GM21528 (cell line): Measurements from ENCODE around the gene KDM4F.
"Not testable (repeated sequence)": the region's sequence is repeated elsewhere in the genome, so short reads cannot be mapped to it uniquely, and the experiment has no call there.

Source experiments
- ATAC-seq: cut with Tn5 transposase; IDR thresholded peaks from one replicate; pipeline ENCODE4 v1.9.1; 2021; ENCODE audit warnings: mild to moderate bottlenecking, moderate library complexity; ENCODE audit not compliant: unreplicated experiment, low FRiP score

The KDM4F gene

DNA sequence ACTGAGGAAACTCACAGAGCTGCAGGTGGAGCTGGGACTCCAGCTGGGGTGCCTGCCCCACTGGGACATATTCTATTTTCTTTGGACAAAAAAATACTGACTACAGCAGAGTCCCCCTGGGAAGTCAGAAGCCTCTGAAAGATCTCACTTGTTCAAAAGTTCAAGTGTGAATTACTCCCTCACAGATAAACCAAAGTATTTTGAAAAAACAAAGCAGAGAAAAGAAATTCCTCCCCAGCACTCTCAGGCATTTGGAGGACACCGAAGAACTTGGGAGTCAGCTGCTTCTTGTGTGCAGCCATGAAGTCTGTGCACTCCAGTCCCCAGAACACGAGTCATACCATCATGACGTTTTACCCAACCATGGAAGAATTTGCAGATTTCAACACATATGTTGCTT lies at the start of gene KDM4F:
Gene KDM4F, plus strand, starts transcription at position 301 of the 400 bp plus-strand sequence.
- not testable (repeated sequence) for ATAC-seq

- ATAC-seq: no peak
Measured at GRCh38 chr11:95003716-95004115, 45.5 kb upstream of the KDM4F start.

GRCh38 chr11:95005642-95006041 lies 43.6 kb upstream of the KDM4F start:
- ATAC-seq: no peak

DNA sequence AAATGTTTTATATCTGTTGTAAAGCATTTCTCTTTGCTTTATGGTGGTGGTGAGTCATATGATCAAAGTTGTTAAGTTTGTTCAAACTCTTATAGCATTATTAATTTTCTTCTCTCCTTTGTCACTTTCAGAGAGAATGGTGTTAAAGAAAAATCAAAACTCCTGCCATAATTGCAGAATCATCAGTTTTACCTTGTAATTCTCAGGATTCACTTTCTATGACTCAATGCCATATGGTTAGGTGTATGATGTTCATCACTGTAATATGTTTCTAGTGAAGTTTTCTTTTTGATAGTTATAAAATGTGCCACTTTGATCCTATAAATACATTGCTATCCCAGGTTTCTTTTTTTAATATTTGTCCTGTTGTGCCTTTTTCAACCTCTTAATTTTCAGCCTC lies 37.8 kb upstream of the KDM4F start:
- no peak for ATAC-seq

GRCh38 chr11:95014184-95014821 lies 34.9 kb upstream of the KDM4F start:
- ATAC-seq: no peak

DNA sequence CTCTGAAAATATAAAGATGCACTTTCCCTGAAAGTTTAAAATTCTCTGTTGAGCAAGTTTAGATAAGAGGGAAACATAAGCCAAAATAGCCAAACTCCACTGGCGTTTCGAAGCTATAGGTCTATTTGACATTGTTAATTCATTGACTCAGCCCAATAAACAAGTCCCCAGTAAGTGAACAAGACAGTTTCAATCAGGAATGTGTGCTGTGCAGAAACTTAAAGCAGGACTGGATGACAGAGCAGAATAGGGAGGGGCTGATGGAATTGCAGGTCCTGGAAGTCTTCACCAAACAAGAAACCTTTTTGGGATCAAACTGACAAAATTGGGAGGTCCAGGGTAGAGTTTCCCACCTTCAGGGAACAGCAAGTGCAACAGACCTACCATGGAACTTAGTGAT lies 33.1 kb upstream of the KDM4F start:
- ATAC-seq: no peak

GRCh38 chr11:95021468-95021867 lies 27.8 kb upstream of the KDM4F start:
- ATAC-seq: not testable (repeated sequence)

GRCh38 chr11:95024958-95025357 lies 24.3 kb upstream of the KDM4F start, which contains the start of gene KDM4E:
TSS of gene KDM4E (plus strand) at chr11:95025258. CDS start at chr11:95025558, 300 bp downstream.
- ATAC-seq: no peak

- ATAC-seq: not testable (repeated sequence)
Measured at GRCh38 chr11:95025594-95025993, 23.6 kb upstream of the KDM4F start.

DNA sequence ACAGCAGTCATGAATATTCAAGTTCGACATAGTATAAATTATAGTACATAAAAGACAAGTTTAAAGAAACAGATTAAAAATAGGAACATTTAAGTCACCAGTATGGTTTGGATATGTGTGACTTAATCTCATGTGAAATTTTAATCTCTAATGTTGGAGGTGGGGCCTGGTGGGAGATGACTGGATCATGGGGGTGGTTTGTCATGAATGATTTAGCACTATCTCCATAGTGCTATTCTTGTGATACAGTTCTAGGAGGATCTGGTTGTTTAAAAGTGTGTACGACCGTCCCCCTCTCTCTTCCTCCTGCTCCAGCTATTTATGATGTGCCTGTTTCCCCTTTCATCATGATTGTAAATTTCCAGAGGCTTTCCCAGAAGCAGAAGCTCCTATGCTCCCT lies 20.9 kb upstream of the KDM4F start:
- ATAC-seq: no peak

DNA sequence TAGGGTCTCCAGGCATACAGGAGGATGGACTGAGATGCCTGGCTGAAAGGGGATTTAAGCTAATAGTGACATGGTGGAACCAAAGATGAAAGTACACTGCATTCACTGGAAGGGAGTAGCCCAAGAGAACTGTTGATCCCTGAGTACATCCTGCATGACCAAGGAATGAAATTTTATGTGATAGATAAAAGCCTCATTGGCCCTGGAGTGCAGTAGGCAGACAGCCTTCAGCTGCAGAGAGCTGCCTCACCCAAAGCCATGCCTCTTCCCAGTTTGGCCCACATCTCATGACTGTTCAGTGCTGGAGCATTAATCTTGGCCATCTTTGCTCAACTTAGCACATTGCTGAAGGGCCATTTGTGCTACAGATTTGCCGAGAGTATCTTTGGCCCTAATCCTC lies 16.2 kb upstream of the KDM4F start:
- ATAC-seq: no peak

- no peak for ATAC-seq
Measured at GRCh38 chr11:95035316-95035715, 13.9 kb upstream of the KDM4F start.

- ATAC-seq: not testable (repeated sequence)
Measured at GRCh38 chr11:95037356-95038035, 11.7 kb upstream of the KDM4F start.

- ATAC-seq: no peak
Measured at GRCh38 chr11:95042239-95042638, 7.0 kb upstream of the KDM4F start.

- ATAC-seq: no peak
Measured at GRCh38 chr11:95042906-95043305, 6.3 kb upstream of the KDM4F start.

- no peak for ATAC-seq
Measured at GRCh38 chr11:95044010-95044409, 5.2 kb upstream of the KDM4F start.

DNA sequence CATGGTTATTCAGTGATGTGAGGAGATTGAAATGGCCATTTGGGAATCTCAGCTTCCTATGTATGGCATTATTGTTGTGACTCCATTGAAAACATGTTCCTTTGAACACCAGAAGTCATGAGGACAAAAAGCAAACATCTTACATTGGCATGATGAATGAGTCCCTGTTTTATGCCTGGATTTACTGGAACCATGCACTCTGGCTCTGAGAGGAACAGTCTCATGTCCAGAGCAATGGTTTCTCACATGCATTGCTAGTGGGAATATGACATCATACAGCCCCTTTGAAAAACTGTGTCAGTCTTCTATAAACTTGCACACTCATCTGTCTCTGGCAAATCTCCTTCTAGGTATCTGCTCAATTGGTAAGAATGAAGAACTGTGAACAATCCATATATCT lies 3.4 kb upstream of the KDM4F start:
- no peak for ATAC-seq

DNA sequence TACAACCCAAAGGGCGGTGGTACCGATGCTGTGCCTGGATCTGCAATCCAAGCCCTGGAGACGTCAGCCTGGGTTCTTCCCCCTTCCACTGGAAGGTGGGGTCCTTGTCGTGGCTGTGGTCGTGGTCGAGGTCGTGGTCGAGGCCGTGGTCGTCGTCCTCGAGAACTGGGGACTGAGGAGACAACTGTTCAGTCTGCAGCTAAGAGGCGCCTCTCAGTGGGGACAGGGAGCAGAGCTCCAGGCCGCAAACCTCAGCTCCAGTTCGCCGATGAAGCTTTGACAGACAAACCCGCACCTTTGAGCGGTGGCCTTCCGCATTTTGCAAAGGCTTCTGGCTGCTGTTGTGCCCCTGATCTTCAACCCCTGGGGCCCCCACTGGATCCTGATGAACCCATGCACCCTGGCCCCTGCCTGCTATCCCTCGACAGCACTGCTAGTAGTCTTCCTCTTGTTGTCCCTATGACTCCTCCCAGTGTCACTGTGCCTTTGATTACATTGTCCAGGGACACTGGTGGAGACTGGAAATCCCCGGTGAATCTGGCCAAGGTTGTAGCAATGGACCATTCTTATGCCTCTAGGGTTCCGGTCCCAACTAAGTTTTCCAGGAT lies 1.5 kb downstream of the KDM4F start:
- no peak for ATAC-seq

- no peak for ATAC-seq
Measured at GRCh38 chr11:95054356-95054755, 5.1 kb downstream of the KDM4F start.

- ATAC-seq: peak; percentile 89
Measured at GRCh38 chr11:95055283-95055897, 6.2 kb downstream of the KDM4F start.

GRCh38 chr11:95057959-95058358 lies 8.7 kb downstream of the KDM4F start:
- ATAC-seq: no peak
